Adrenal gland (tissue), 5 donors: ENCODE data around the gene TMX4.

Experiments
- CTCF ChIP-seq, 6 experiments: fragments of 450-650 bp in 4 of 6; fragments of 200-600 bp in 2 of 6; sonication (generic) in 1 of 6; IDR thresholded peaks; 1 replicate in 5 of 6; 2 replicates in 1 of 6; pipeline versions ENCODE4 v1.5.1 to v1.8.0; 2016 to 2021; ENCODE audit warnings: antibody characterized with exemption in 6 of 6, mild to moderate bottlenecking in 2 of 6, moderate library complexity in 1 of 6
- POLR2A ChIP-seq, 2 donors: fragments of 450-650 bp; IDR thresholded peaks; one replicate each; pipeline ENCODE4 v1.6.1; 2017; ENCODE audit warnings: antibody characterized with exemption in 2 of 2, mild to moderate bottlenecking in 2 of 2, moderate library complexity in 1 of 2
- donor health status: DM: no; HTN: no; CAD: no.

GRCh38 chr20:8000796-8001195 is 18.8 kb downstream of the TMX4 start:
- TF ChIP-seq CTCF (IDR thresholded peaks at IDR 0.05) = no peak
- no peak for TF ChIP-seq POLR2A (IDR thresholded peaks at IDR 0.05)
